K562 (cell line): ENCODE measurements around the gene RASAL3. TPM values are rescaled to one million over a fixed set of nuclear protein-coding genes. Genes with fewer than 3 reads are reported as not detected.

Source experiments
- DACH1 ChIP-seq: fragments of 450-650 bp; IDR thresholded peaks from 2 replicates; pipeline ENCODE4 v1.6.1; 2018; ENCODE audit not compliant: partially characterized antibody
- E2F3 ChIP-seq: fragments of 250-450 bp; sonication (Bioruptor Pico); IDR thresholded peaks from 2 replicates; pipeline ENCODE4 v1.4.0; 2020; ENCODE audit warnings: mild to moderate bottlenecking
- EWSR1 ChIP-seq: fragments of 450-650 bp; IDR thresholded peaks from 2 replicates; pipeline ENCODE4 v1.6.1; 2018; ENCODE audit warnings: borderline replicate concordance, mild to moderate bottlenecking, low read depth, moderate library complexity; ENCODE audit not compliant: partially characterized antibody
- EZH2 ChIP-seq: IDR thresholded peaks from 2 replicates; pipeline ENCODE4 v1.6.1; 2012; ENCODE audit warnings: low read depth, mild to moderate bottlenecking, inconsistent platforms, low read length, borderline replicate concordance
- NFXL1 ChIP-seq: fragments of 450-650 bp; formaldehyde crosslinking; IDR thresholded peaks from 2 replicates; pipeline ENCODE4 v1.4.0; 2021; ENCODE audit warnings: mild to moderate bottlenecking
- ZNF324 ChIP-seq: fragments of 250-450 bp; sonication (Bioruptor Pico); IDR thresholded peaks from 2 replicates; pipeline ENCODE4 v1.4.0; 2020; ENCODE audit warnings: mild to moderate bottlenecking
- polyA plus RNA-seq, 8 experiments: library from polyadenylated mRNA; depleted of rRNA in 4 of 8; stranded (reverse) in 5 of 8; unstranded in 3 of 8; fragments of >200 nt; fragmentation: Nextera tagmentation in 2 of 8; fragmentation: Illumina TruSeq in 1 of 8; extraction: Ambion mirVana in 2 of 8; extraction: Trizol in 1 of 8; gene quantifications; 2 replicates each; pipeline versions ENCODE4 v1.2.1 to v1.2.3, GENCODE V29; 2011 to 2014; ENCODE audit warnings: inconsistent platforms in 1 of 8, missing spikeins in 1 of 8
- total RNA-seq, 7 experiments: library from RNA; depleted of rRNA in 6 of 7; stranded (reverse); fragments of >200 nt in 6 of 7; fragmentation: Illumina TruSeq in 2 of 7; extraction: Trizol in 2 of 7; gene quantifications; 2 replicates each; pipeline versions ENCODE4 v1.2.1 to v1.2.3, GENCODE V29; 2011 to 2021; ENCODE audit warnings: low replicate concordance in 1 of 7
- TF ChIP-seq, protein P1 (sequence below): fragments of 250-450 bp; sonication (Bioruptor Pico); IDR thresholded peaks from 2 replicates; pipeline ENCODE4 v1.8.0; 2021; ENCODE audit warnings: mild to moderate bottlenecking, moderate library complexity
- TF ChIP-seq, protein P2 (sequence below): fragments of 450-650 bp; IDR thresholded peaks from 2 replicates; pipeline ENCODE4 v1.6.1; 2016; ENCODE audit warnings: mild to moderate bottlenecking, moderate library complexity
- TF ChIP-seq, protein P3 (sequence below), 3 experiments: fragments of 200-800 bp in 1 of 3; fragments of 250-450 bp in 1 of 3; fragments of 450-650 bp in 1 of 3; sonication (Bioruptor Pico) in 1 of 3; sonication (Bioruptor generic) in 1 of 3; formaldehyde crosslinking in 1 of 3; IDR thresholded peaks; 2 replicates each; pipeline versions ENCODE4 v1.6.1 to v1.8.0; 2016 to 2022; ENCODE audit warnings: mild to moderate bottlenecking in 2 of 3, missing genetic modification characterization in 2 of 3, missing compliant biosample characterization in 1 of 3, moderate library complexity in 1 of 3

The RASAL3 gene
- total and polyA plus RNA-seq, 9 of the 15 experiments (the other 6 are each of a cell fraction or from before 2014, with no cell fraction given): 0.07 to 0.44 TPM; not detected in 7

DNA sequence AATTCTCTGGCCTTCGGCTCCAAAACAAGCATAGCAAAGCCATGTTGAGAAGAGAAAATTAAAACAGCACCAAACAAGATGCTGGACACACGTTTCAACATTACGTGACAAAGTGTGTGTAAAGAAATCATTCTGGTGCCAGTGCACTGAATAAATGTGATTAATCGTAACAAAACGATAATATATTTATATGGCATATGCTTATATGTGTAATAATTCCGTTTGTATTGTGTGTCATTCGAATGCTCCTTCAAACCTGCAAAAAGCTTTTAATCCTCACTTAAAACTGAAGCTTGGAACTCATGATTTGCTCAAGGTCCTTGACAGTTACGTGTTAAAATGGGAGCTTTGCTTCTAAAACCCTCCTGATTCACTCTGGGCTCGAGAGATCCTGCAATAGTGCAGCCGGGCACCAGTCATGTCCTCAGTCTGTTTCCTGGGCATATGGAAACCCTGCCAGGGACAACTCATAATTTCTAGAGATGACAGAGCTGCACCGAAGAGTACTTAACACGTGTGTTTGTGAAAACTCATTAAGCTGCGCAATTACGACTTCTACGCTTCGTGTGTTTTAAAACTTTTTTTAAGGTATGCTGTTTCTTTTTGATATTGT lies 44.8 kb downstream of the RASAL3 start (continued):
- TF ChIP-seq E2F3 (CRISPR knock-in tag): no peak
- TF ChIP-seq, protein P1, sequence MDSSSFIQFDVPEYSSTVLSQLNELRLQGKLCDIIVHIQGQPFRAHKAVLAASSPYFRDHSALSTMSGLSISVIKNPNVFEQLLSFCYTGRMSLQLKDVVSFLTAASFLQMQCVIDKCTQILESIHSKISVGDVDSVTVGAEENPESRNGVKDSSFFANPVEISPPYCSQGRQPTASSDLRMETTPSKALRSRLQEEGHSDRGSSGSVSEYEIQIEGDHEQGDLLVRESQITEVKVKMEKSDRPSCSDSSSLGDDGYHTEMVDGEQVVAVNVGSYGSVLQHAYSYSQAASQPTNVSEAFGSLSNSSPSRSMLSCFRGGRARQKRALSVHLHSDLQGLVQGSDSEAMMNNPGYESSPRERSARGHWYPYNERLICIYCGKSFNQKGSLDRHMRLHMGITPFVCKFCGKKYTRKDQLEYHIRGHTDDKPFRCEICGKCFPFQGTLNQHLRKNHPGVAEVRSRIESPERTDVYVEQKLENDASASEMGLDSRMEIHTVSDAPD (CRISPR knock-in tag): no peak
- TF ChIP-seq DACH1: no peak
- TF ChIP-seq, protein P2, sequence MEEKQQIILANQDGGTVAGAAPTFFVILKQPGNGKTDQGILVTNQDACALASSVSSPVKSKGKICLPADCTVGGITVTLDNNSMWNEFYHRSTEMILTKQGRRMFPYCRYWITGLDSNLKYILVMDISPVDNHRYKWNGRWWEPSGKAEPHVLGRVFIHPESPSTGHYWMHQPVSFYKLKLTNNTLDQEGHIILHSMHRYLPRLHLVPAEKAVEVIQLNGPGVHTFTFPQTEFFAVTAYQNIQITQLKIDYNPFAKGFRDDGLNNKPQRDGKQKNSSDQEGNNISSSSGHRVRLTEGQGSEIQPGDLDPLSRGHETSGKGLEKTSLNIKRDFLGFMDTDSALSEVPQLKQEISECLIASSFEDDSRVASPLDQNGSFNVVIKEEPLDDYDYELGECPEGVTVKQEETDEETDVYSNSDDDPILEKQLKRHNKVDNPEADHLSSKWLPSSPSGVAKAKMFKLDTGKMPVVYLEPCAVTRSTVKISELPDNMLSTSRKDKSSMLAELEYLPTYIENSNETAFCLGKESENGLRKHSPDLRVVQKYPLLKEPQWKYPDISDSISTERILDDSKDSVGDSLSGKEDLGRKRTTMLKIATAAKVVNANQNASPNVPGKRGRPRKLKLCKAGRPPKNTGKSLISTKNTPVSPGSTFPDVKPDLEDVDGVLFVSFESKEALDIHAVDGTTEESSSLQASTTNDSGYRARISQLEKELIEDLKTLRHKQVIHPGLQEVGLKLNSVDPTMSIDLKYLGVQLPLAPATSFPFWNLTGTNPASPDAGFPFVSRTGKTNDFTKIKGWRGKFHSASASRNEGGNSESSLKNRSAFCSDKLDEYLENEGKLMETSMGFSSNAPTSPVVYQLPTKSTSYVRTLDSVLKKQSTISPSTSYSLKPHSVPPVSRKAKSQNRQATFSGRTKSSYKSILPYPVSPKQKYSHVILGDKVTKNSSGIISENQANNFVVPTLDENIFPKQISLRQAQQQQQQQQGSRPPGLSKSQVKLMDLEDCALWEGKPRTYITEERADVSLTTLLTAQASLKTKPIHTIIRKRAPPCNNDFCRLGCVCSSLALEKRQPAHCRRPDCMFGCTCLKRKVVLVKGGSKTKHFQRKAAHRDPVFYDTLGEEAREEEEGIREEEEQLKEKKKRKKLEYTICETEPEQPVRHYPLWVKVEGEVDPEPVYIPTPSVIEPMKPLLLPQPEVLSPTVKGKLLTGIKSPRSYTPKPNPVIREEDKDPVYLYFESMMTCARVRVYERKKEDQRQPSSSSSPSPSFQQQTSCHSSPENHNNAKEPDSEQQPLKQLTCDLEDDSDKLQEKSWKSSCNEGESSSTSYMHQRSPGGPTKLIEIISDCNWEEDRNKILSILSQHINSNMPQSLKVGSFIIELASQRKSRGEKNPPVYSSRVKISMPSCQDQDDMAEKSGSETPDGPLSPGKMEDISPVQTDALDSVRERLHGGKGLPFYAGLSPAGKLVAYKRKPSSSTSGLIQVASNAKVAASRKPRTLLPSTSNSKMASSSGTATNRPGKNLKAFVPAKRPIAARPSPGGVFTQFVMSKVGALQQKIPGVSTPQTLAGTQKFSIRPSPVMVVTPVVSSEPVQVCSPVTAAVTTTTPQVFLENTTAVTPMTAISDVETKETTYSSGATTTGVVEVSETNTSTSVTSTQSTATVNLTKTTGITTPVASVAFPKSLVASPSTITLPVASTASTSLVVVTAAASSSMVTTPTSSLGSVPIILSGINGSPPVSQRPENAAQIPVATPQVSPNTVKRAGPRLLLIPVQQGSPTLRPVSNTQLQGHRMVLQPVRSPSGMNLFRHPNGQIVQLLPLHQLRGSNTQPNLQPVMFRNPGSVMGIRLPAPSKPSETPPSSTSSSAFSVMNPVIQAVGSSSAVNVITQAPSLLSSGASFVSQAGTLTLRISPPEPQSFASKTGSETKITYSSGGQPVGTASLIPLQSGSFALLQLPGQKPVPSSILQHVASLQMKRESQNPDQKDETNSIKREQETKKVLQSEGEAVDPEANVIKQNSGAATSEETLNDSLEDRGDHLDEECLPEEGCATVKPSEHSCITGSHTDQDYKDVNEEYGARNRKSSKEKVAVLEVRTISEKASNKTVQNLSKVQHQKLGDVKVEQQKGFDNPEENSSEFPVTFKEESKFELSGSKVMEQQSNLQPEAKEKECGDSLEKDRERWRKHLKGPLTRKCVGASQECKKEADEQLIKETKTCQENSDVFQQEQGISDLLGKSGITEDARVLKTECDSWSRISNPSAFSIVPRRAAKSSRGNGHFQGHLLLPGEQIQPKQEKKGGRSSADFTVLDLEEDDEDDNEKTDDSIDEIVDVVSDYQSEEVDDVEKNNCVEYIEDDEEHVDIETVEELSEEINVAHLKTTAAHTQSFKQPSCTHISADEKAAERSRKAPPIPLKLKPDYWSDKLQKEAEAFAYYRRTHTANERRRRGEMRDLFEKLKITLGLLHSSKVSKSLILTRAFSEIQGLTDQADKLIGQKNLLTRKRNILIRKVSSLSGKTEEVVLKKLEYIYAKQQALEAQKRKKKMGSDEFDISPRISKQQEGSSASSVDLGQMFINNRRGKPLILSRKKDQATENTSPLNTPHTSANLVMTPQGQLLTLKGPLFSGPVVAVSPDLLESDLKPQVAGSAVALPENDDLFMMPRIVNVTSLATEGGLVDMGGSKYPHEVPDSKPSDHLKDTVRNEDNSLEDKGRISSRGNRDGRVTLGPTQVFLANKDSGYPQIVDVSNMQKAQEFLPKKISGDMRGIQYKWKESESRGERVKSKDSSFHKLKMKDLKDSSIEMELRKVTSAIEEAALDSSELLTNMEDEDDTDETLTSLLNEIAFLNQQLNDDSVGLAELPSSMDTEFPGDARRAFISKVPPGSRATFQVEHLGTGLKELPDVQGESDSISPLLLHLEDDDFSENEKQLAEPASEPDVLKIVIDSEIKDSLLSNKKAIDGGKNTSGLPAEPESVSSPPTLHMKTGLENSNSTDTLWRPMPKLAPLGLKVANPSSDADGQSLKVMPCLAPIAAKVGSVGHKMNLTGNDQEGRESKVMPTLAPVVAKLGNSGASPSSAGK: no peak
- TF ChIP-seq EZH2: no peak
- TF ChIP-seq EWSR1: no peak
- 0 out of 2 replicates have a peak, but pooled peaks have one; percentile 37 for TF ChIP-seq ZNF324 (CRISPR knock-in tag)
- TF ChIP-seq, protein P3, sequence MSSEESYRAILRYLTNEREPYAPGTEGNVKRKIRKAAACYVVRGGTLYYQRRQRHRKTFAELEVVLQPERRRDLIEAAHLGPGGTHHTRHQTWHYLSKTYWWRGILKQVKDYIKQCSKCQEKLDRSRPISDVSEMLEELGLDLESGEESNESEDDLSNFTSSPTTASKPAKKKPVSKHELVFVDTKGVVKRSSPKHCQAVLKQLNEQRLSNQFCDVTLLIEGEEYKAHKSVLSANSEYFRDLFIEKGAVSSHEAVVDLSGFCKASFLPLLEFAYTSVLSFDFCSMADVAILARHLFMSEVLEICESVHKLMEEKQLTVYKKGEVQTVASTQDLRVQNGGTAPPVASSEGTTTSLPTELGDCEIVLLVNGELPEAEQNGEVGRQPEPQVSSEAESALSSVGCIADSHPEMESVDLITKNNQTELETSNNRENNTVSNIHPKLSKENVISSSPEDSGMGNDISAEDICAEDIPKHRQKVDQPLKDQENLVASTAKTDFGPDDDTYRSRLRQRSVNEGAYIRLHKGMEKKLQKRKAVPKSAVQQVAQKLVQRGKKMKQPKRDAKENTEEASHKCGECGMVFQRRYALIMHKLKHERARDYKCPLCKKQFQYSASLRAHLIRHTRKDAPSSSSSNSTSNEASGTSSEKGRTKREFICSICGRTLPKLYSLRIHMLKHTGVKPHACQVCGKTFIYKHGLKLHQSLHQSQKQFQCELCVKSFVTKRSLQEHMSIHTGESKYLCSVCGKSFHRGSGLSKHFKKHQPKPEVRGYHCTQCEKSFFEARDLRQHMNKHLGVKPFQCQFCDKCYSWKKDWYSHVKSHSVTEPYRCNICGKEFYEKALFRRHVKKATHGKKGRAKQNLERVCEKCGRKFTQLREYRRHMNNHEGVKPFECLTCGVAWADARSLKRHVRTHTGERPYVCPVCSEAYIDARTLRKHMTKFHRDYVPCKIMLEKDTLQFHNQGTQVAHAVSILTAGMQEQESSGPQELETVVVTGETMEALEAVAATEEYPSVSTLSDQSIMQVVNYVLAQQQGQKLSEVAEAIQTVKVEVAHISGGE (CRISPR knock-in tag; IDR thresholded peaks at IDR 0.05): no peak
- no peak for TF ChIP-seq NFXL1 (CRISPR knock-in tag)
